Omental fat pad (tissue), 4 donors: Measurements from ENCODE around the gene S100A16. TPM values are rescaled to one million over a fixed set of nuclear protein-coding genes. Genes with fewer than 3 reads are reported as not detected.
"Not testable (repeated sequence)": the region's sequence is repeated elsewhere in the genome, so short reads cannot be mapped to it uniquely, and the experiment has no call there.

Source experiments
- ATAC-seq: fragments of 150-250 bp; one replicate; pipeline ENCODE4 v1.9.1; 2016; ENCODE audit warnings: mild to moderate bottlenecking, moderate library complexity; ENCODE audit not compliant: low FRiP score
- DNase-seq: peaks from one replicate; pipeline ENCODE4 v3.0.0-alpha.2; 2019; ENCODE audit warnings: low spot score
- total RNA-seq, 4 donors: library from RNA; depleted of rRNA; stranded (reverse); fragments of >200 nt; gene quantifications; one replicate each; pipeline ENCODE4 v1.1.0, GENCODE V29; 2016
- TF ChIP-seq, protein P1 (sequence below), 3 donors: fragments of 450-650 bp; IDR thresholded peaks; one replicate each; pipeline ENCODE4 v1.5.1; 2016 to 2017; ENCODE audit warnings: antibody characterized with exemption in 3 of 3, mild to moderate bottlenecking in 3 of 3, moderate library complexity in 2 of 3

Gene S100A16
- total RNA-seq, 4 donors from 2014 or later: 84.5 to 225 (median 127) TPM

DNA sequence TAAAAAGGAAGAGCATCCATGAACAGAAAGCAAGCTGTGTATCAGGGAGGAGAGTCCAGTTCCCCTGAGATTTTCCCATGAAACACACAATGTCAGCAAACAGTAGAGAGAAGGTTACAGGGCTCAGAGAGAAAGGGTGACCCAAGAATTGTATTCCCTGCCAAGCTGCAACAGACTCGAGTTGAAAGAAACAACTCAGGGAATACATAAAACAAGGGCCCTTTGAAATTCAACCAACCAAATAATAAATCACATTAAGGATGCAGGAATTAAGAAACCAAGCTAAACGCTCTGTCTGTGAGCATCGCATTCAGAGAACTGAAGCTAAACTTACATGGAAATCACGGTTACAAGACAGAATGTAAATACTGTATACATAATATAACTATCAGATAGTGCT, 20.2 kb downstream of the S100A16 start:
- no peak for DNase-seq
- no peak for ATAC-seq
- TF ChIP-seq, protein P1, sequence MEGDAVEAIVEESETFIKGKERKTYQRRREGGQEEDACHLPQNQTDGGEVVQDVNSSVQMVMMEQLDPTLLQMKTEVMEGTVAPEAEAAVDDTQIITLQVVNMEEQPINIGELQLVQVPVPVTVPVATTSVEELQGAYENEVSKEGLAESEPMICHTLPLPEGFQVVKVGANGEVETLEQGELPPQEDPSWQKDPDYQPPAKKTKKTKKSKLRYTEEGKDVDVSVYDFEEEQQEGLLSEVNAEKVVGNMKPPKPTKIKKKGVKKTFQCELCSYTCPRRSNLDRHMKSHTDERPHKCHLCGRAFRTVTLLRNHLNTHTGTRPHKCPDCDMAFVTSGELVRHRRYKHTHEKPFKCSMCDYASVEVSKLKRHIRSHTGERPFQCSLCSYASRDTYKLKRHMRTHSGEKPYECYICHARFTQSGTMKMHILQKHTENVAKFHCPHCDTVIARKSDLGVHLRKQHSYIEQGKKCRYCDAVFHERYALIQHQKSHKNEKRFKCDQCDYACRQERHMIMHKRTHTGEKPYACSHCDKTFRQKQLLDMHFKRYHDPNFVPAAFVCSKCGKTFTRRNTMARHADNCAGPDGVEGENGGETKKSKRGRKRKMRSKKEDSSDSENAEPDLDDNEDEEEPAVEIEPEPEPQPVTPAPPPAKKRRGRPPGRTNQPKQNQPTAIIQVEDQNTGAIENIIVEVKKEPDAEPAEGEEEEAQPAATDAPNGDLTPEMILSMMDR (IDR thresholded peaks at IDR 0.05): no peak

DNA sequence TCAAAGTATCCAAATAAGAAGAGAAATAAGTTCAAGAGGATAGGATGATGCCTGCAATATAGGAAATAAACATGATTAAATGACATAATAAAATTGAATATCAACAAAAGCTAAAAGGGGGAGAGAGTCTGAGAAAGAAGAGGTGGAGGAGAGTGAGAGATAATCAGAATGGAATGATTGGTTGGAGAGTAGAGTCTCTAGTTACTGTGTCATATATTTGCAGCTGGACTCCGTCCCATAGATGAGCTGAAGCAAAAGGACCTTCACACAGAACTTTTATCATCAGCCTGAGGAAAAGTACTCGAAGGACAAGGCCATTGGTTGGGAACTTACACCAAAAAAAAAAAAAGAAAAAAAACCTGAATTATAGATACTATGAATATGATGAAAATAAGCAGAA, 24.5 kb downstream of the S100A16 start:
- DNase-seq: no peak
- no peak for ATAC-seq
- TF ChIP-seq, protein P1 (IDR thresholded peaks at IDR 0.05): no peak

DNA sequence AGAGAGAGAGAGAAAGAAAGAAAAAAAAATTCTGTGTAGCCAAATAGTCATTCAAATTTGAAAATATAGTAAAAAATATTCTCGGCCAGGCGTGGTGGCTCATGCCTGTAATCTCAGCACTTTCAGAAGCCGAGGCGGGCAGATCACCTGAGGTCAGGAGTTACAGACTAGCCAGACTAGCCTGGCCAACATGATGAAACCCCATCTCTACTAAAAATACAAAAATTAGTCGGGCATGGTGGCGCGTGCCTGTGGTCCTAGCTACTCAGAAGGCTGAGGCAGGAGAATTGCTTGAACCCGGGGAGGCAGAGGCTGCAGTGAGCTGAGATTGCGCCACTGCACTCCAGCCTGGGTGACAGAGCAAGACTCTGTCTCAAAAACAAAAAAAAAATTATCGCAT, 24.9 kb downstream of the S100A16 start:
- not testable (repeated sequence) for ATAC-seq, DNase-seq

DNA sequence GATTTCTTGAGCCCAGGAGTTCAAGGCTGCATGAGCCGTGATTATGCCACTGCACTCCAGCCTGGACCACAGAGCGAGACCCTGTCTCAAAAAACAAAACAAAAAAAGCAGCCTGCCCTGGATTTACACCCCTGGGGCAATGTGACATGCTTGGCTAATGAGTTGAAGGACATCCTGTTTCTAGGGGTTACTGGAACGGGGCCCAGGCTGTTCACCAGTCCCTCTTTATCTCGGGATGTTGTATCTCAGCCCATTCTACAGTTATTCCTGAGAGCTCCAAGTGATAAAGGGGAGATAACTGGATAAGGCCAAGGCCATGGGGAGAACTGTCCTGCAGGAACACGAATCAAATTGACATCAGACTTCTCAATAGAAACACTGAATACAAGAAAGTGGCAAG, 25.6 kb downstream of the S100A16 start:
- ATAC-seq (no peak), DNase-seq (no peak)
- TF ChIP-seq, protein P1 (IDR thresholded peaks at IDR 0.05): no peak

DNA sequence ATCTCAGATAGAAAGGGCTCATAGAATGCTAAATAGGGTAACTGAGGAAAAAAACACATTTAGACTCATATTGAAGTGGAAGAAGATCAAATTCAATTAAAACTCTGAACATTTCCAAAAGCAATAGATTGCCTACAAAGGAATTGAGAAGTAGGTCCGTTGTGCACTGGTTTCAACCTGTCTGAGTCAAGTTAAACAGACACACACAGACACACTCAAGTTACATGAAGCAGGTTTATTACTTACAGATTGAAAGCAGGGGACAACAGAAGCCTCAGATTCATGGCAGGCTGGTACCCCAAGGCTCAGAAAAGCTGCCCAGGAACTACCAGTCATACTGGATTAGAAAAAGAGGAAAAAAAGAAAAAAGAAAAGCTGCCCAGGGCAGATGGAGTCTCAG, 26.6 kb downstream of the S100A16 start:
- no peak for DNase-seq
- TF ChIP-seq, protein P1 (IDR thresholded peaks at IDR 0.05): no peak
- ATAC-seq: no peak

DNA sequence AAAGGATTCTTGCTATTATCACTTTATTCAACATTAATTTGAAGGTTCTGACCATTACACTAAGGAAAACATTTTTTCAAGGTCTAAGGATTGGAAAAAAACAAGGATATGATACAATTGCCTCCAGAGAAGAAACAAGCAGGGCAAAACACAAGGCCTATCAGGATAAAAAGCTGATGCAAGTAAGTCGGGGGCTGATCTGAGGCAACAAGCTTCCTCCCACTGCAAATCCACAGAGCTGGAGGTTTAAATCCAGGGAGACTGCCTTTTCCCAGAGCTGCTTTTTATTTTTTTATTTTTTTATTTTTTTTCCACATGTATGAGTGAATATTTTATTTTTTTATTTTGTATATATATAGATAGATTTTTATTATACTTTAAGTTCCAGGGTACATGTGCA, 27.9 kb downstream of the S100A16 start:
- no peak for ATAC-seq
- TF ChIP-seq, protein P1 (IDR thresholded peaks at IDR 0.05): no peak

DNA sequence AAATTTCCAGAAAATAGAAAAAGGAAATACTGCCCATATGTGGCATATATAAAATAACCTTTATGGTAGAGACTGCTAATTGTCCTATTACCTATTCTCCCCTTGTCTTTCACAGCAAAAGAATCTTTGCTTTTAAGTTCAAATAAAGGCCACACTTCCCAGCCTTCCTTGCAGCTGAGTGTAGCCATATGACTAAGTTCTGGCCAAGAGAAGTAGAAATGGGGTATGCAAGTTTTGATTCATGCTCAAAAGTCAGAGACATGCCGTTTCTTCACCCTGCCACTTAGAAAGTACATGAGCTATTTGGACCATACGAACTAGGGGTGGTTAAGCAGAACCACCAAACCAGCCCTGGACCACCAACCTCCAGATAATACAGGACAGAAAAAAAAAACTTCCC, 29.0 kb downstream of the S100A16 start:
- no peak for ATAC-seq
- TF ChIP-seq, protein P1 (IDR thresholded peaks at IDR 0.05): no peak
- DNase-seq: no peak

More for the DNA sequence above, 27.9 kb downstream of the S100A16 start:
- DNase-seq: no peak

DNA sequence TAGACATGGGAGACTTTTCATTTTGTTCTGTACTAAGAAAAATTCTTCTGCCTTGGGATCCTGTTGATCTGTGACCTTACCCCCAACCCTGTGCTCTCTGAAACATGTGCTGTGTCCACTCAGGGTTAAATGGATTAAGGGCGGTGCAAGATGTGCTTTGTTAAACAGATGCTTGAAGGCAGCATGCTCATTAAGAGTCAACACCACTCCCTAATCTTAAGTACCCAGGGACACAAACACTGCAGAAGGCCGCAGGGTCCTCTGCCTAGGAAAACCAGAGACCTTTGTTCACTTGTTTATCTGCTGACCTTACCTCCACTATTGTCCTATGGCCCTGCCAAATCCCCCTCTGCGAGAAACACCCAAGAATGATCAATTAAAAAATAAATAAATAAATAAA, 29.4 kb downstream of the S100A16 start:
- not testable (repeated sequence) for DNase-seq, ATAC-seq

DNA sequence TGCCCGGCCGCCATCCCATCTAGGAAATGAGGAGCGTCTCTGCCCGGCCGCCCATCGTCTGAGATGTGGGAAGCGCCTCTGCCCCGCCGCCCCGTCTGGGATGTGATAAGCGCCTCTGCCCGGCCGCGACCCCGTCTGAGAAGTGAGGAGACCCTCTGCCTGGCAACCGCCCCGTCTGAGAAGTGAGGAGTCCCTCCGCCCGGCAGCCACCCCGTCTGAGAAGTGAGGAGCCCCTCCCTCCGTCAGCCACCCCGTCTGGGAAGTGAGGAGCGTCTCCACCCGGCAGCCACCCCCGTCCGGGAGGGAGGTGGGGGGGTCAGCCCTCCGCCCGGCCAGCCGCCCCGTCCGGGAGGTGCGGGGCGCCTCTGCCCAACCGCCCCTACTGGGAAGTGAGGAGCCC, 30.1 kb downstream of the S100A16 start:
- DNase-seq, ATAC-seq: not testable (repeated sequence)
